T-helper 22 cell (primary cell): Measurements from ENCODE around the gene IFNA13.

Source experiments
- DNase-seq: peaks from one replicate; pipeline ENCODE4 v3.0.0-alpha.2; 2020; ENCODE audit warnings: low read depth

Gene IFNA13

GRCh38 chr9:21357479-21358460, 10.1 kb downstream of the IFNA13 start:
- DNase-seq: no peak

DNA sequence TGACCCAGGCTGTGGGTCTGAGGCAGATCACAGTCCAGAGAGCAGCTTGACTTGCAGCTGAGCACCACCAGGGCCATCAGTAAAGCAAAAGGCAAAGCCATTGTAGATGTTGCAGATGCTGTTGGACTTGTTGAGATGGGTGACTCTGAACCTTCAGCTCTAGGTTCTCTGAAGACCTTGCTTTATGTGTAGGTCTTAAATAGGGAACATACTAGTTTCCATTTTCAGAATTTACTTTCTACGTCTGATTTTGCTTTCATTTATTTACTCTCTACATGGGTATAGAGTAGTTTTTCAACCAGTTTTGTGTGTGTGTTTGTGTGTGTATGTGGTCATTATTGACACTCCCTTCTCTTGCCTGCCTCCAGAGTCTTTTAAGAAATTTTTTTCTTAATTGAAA, 17.1 kb downstream of the IFNA13 start, which contains the start of gene IFNA6:
Gene IFNA6, minus strand, starts transcription at position 101 of the 400 bp plus-strand sequence. Its CDS starts 0 bp downstream, at position 101.
- DNase-seq: no peak

- no peak for DNase-seq
Measured at GRCh38 chr9:21348430-21348970, 19.4 kb downstream of the IFNA13 start.

DNA sequence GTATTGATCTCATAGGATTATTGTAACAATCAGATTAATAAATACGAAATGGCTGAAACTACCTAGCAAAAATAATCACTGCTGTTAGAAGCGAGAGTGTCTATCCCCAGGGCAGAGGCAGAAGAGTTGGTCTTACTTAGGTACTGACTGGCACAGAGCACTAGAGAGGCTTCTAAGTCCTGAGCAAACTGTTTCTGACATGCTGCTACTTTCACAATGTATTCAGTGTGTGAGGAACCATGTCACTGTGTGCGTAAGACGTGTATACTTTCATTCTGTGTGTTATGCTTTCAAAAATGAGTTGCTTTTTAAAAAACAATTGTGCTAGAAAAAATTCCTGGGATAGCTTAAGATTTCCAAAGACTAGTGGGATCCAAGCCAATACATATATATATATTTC, 27.1 kb downstream of the IFNA13 start:
- no peak for DNase-seq

DNA sequence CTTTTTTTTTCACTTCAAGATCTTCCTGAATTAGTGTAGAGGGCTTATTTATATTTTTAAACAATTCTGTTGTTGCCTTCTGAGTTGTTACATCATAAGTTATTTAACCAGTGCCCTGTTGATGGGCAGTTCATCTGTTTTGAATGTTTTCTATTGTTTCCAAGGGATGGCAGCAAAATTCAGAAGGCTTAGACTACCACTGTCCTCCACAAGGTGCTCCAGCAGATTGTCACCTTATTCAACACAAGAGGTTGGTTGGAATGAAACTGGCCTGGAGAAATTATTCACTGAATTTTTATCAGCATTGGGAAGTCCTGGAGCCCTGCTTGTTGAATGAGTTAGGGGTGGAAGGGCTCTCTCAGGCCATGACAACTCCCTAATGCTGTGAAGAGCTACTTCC, 31.4 kb downstream of the IFNA13 start:
- DNase-seq: no peak

- DNase-seq: peak; percentile 77
Measured at GRCh38 chr9:21334701-21335632, 32.9 kb downstream of the IFNA13 start, which contains the start of gene KLHL9. Gene KLHL9 (minus strand): TSS chr9:21335404. CDS start chr9:21334859, 545 bp downstream.

GRCh38 chr9:21333226-21333625, 34.6 kb downstream of the IFNA13 start:
- no peak for DNase-seq

DNA sequence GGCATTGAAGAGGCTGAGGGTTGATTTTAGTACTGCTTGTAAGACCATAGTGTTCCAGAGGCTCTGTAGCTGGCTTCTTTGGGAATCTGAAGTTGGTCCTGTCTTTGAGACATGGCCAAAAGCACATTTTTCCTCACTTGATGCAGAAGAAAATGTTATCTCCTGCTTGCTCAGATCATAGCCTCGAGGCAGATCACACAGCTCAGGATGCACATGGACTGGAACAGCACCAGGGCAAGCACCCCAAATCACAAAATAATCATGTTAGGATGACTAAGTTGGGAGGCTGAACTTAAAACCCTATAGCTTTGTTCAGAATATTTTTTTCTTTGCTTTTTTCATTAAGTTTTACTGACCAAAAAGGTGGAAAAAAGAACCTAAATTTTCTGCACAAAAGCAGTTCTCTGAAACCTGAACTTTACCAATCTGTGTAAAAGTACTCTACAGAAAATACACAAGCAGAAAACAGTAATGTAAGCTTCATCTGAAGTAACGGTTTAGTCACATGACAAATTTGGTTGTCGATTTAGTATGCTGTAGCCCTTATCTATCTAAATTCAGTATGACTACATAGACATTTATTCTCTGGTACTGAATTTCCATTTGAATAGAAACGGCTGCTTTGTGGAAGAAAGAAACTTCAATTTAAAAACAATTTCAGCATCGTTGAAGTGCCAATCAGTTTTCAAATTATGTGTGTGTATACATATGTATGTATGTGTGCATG, 36.0 kb downstream of the IFNA13 start:
- no peak for DNase-seq

GRCh38 chr9:21326526-21327139, 41.2 kb downstream of the IFNA13 start:
- DNase-seq: no peak

- DNase-seq: no peak
Measured at GRCh38 chr9:21324047-21324446, 43.8 kb downstream of the IFNA13 start.

- DNase-seq: no peak
Measured at GRCh38 chr9:21322911-21323461, 44.9 kb downstream of the IFNA13 start.

- no peak for DNase-seq
Measured at GRCh38 chr9:21320465-21320864, 47.4 kb downstream of the IFNA13 start.

DNA sequence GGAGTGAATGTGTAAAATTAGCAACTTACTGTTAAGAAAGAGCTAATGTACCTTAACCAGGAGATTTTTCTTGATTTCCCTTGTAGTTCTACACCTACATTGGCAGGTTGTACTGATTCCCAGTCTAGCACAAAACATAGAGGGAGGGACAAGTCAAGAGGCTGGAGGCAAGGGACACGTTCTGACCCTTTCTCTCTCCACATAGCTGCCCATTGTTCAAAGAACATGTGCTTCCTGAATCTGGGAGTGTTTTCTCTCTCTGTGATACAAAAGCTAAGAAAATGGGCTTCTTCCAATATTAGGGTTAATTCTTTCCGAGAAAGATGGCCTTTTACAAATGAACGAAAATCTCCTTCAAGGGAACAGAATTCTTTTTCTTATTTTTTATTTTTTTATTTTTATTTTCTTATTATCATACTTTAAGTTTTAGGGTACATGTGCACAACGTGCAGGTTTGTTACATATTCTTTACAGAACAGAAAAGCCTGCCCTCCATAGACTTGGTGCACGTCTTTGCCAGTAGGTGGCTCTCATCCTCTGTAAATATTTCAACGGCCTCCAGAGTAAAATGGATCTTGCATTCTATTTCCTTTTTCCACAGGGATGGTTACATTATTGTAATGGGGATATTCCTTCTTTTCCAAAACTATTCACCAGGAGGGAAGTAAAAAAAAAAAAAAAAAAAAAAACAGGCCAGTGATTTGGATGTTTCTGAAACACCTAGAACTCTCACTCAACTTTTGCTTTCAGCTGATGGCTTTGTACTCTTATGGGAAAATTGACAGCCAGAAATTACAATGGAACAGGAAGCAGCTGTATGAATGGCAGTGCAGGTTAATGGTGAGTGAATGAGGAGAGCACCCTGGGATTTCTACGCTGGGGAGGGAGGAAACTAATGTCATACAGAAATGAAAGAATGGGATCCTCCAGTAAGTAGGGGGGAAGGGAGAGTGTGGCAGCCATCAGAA, 49.6 kb downstream of the IFNA13 start:
- no peak for DNase-seq
